SK-N-SH (cell line): ENCODE results near the gene SLC2A9. TPM values are rescaled to one million over a fixed set of nuclear protein-coding genes. Genes with fewer than 3 reads are reported as not detected.

Experiments
- EZH2phosphoT487 ChIP-seq: fragments of 200-600 bp; sonication (generic); IDR thresholded peaks from 2 replicates; pipeline ENCODE4 v1.6.1; 2017; ENCODE audit warnings: low read depth, mixed run types, mild to moderate bottlenecking, antibody characterized with exemption, moderate library complexity, borderline replicate concordance
- FOXM1 ChIP-seq: IDR thresholded peaks from 2 replicates; pipeline ENCODE4 v1.4.0; 2012; ENCODE audit warnings: low read depth, mild to moderate bottlenecking
- GABPA ChIP-seq: IDR thresholded peaks from 2 replicates; pipeline ENCODE4 v1.4.0; 2012; ENCODE audit warnings: low read depth, mild to moderate bottlenecking
- IRF3 ChIP-seq: fragments of 150-350 bp; IDR thresholded peaks from 2 replicates; pipeline ENCODE4 v1.6.1; 2016; ENCODE audit warnings: mild to moderate bottlenecking, low read depth, low read length
- JUND ChIP-seq: IDR thresholded peaks from 2 replicates; pipeline ENCODE4 v1.4.0; 2012
- MAX ChIP-seq: IDR thresholded peaks from 2 replicates; pipeline ENCODE4 v1.4.0; 2012; ENCODE audit warnings: low read depth
- MXI1 ChIP-seq: IDR thresholded peaks from 2 replicates; pipeline ENCODE4 v1.6.1; 2012; ENCODE audit warnings: mild to moderate bottlenecking, low read depth, low read length, improper control_type of control experiment
- PBX3 ChIP-seq: IDR thresholded peaks from 2 replicates; pipeline ENCODE4; 2012
- RAD21 ChIP-seq: IDR thresholded peaks from 2 replicates; pipeline ENCODE4 v1.6.1; 2012; ENCODE audit warnings: mild to moderate bottlenecking, low read length
- REST ChIP-seq: IDR thresholded peaks from 2 replicates; pipeline ENCODE4 v1.6.1; 2012; ENCODE audit warnings: mild to moderate bottlenecking, low read depth, low read length, moderate library complexity
- SMC3 ChIP-seq: IDR thresholded peaks from 2 replicates; pipeline ENCODE4 v1.6.1; 2012; ENCODE audit warnings: low read depth, low read length, improper control_type of control experiment
- TAF1 ChIP-seq: IDR thresholded peaks from 2 replicates; pipeline ENCODE4 v1.6.1; 2012; ENCODE audit warnings: low read depth, mild to moderate bottlenecking, low read length, moderate library complexity, borderline replicate concordance
- TEAD4 ChIP-seq: IDR thresholded peaks from 2 replicates; pipeline ENCODE4 v1.4.0; 2012; ENCODE audit warnings: mild to moderate bottlenecking, borderline replicate concordance; ENCODE audit not compliant: insufficient read depth
- USF2 ChIP-seq: fragments of 150-350 bp; IDR thresholded peaks from 2 replicates; pipeline ENCODE4 v1.6.1; 2017; ENCODE audit warnings: antibody characterized with exemption, low read length, low read depth, borderline replicate concordance
- ZBTB33 ChIP-seq: IDR thresholded peaks from 2 replicates; pipeline ENCODE4 v1.4.0; 2012; ENCODE audit warnings: low read depth, borderline replicate concordance
- polyA plus RNA-seq, 3 experiments: library from polyadenylated mRNA; depleted of rRNA; stranded (reverse); fragments of >200 nt; gene quantifications; 2 replicates each; pipeline ENCODE4 v1.2.3, GENCODE V29; 2012

The SLC2A9 gene
- polyA plus RNA-seq, 1 of the 3 experiments (the other 2 are of a cell fraction): not detected

GRCh38 chr4:9812501-9813340, 208.6 kb downstream of the SLC2A9 start (continued):
- TF ChIP-seq ZBTB33 (no peak), RAD21 (no peak), MXI1 (no peak), FOXM1 (no peak), PBX3 (no peak), TEAD4 (no peak), MAX (no peak), EZH2phosphoT487 (no peak), GABPA (no peak), JUND (no peak), IRF3 (no peak), SMC3 (no peak), REST (no peak), TAF1 (no peak), USF2 (no peak)
